ENCODE data around the gene SMARCD3. TPM values are rescaled to one million over a fixed set of nuclear protein-coding genes. Genes with fewer than 3 reads are reported as not detected.
A peak's percentile ranks its signal among the peaks of the same experiment; 100 is the strongest.

Gene SMARCD3
- total and polyA plus RNA-seq, 2 of the 13 experiments (the other 11 are each of a cell fraction or from before 2014, with no cell fraction given), result 0.20 to 0.62 TPM

- no peaks in the 10 kb centered on the region for H3K4me1 ChIP-seq (ENCODE audit: insufficient read depth, low read length)
- intact Hi-C loops (cut with micrococcal nuclease; ENCODE audit: unreplicated experiment), result no loop called here
- in situ Hi-C loops (cut with HindIII; ENCODE audit: extremely low pct_ligation_motif_present, low pct_unique_long_range_greater_than_20kb), result no loop called here
- no peaks in the 10 kb centered on the region for H3K79me2 ChIP-seq (ENCODE audit: insufficient read depth, low read length)
- ChIA-PET POLR2A (no interaction called here), CTCF (ENCODE audit: low intra/inter-chr PET ratio, low total read pairs) (no interaction called here)
- ATAC-seq (no peak), DNase-seq (ENCODE audit: low spot score) (no peak), FAIRE-seq (no peak)
- no peak overlapping the region for H2AFZ ChIP-seq (ENCODE audit: low read length)
- H3K9me3 ChIP-seq (ENCODE audit: low read length), result no peaks in the 10 kb centered on the region
- 83% methylated on average over 5 of the region's 5 CpGs for WGBS (ENCODE audit: low lambda C conversion rate)
- H3K4me2 ChIP-seq (ENCODE audit: low read depth, low read length), result no peak overlapping the region
- no peak overlapping the region for H3K9ac ChIP-seq (ENCODE audit: insufficient read depth, low read depth, low read length)
- BruUV-seq (replicated peaks), result TSS peak; percentile 23
- no peak overlapping the region for H3K4me3 ChIP-seq (replicated peaks in 1 of 3; ENCODE audit: insufficient read depth in 1 of 3, low read depth in 2 of 3, low read length in 3 of 3)
- H3K27ac ChIP-seq (ENCODE audit: extremely low read length, insufficient read depth, low read length), result no peak overlapping the region
- H4K20me1 ChIP-seq (ENCODE audit: insufficient read depth, low read length), result no peaks in the 10 kb centered on the region
- H3K36me3 ChIP-seq (replicated peaks in 1 of 2; ENCODE audit: control insufficient read depth in 1 of 2, insufficient read depth in 2 of 2, low read length in 2 of 2), result peaks cover 15 to 41% of the 10 kb centered on the region in 2 experiments; a peak in 4 of 5 replicates
- TF ChIP-seq ATF7-NPFF (CRISPR knock-in tag; IDR thresholded peaks at IDR 0.05; ENCODE audit: low read depth), result no peak
- no peak for TF ChIP-seq ZNF124 (CRISPR knock-in tag; IDR thresholded peaks at IDR 0.05)
- TF ChIP-seq SMYD3 (CRISPR knock-in tag; IDR thresholded peaks at IDR 0.05), result no peak
- TF ChIP-seq ZNF30 (CRISPR knock-in tag; IDR thresholded peaks at IDR 0.05), result no peak
- TF ChIP-seq SETDB1 (CRISPR knock-in tag; IDR thresholded peaks at IDR 0.05; ENCODE audit: borderline replicate concordance), result no peak
- TF ChIP-seq, protein P1, sequence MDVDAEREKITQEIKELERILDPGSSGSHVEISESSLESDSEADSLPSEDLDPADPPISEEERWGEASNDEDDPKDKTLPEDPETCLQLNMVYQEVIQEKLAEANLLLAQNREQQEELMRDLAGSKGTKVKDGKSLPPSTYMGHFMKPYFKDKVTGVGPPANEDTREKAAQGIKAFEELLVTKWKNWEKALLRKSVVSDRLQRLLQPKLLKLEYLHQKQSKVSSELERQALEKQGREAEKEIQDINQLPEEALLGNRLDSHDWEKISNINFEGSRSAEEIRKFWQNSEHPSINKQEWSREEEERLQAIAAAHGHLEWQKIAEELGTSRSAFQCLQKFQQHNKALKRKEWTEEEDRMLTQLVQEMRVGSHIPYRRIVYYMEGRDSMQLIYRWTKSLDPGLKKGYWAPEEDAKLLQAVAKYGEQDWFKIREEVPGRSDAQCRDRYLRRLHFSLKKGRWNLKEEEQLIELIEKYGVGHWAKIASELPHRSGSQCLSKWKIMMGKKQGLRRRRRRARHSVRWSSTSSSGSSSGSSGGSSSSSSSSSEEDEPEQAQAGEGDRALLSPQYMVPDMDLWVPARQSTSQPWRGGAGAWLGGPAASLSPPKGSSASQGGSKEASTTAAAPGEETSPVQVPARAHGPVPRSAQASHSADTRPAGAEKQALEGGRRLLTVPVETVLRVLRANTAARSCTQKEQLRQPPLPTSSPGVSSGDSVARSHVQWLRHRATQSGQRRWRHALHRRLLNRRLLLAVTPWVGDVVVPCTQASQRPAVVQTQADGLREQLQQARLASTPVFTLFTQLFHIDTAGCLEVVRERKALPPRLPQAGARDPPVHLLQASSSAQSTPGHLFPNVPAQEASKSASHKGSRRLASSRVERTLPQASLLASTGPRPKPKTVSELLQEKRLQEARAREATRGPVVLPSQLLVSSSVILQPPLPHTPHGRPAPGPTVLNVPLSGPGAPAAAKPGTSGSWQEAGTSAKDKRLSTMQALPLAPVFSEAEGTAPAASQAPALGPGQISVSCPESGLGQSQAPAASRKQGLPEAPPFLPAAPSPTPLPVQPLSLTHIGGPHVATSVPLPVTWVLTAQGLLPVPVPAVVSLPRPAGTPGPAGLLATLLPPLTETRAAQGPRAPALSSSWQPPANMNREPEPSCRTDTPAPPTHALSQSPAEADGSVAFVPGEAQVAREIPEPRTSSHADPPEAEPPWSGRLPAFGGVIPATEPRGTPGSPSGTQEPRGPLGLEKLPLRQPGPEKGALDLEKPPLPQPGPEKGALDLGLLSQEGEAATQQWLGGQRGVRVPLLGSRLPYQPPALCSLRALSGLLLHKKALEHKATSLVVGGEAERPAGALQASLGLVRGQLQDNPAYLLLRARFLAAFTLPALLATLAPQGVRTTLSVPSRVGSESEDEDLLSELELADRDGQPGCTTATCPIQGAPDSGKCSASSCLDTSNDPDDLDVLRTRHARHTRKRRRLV (CRISPR knock-in tag; IDR thresholded peaks at IDR 0.05), result no peak
- no peak for TF ChIP-seq PPARG (CRISPR knock-in tag; conservative IDR thresholded peaks at IDR 0.05)
- TF ChIP-seq ZNF549 (CRISPR knock-in tag; IDR thresholded peaks at IDR 0.05), result no peak
- TF ChIP-seq ZSCAN9 (CRISPR knock-in tag; IDR thresholded peaks at IDR 0.05; ENCODE audit: borderline replicate concordance), result no peak
- no peak for TF ChIP-seq GPBP1L1 (CRISPR knock-in tag; IDR thresholded peaks at IDR 0.05)
- TF ChIP-seq ZEB1 (IDR thresholded peaks at IDR 0.05; ENCODE audit: insufficient replicate concordance, low read depth), result no peak
- TF ChIP-seq ZNF33A (CRISPR knock-in tag; IDR thresholded peaks at IDR 0.05; ENCODE audit: borderline replicate concordance), result no peak
- TF ChIP-seq NFE2 (CRISPR knock-in tag; IDR thresholded peaks at IDR 0.05), result no peak
- TF ChIP-seq CHCHD3 (CRISPR knock-in tag; IDR thresholded peaks at IDR 0.05), result no peak
- peaks cover 0 to 10% of the 10 kb centered on the region in 2 experiments; a peak in 3 of 5 replicates for H3K27me3 ChIP-seq (ENCODE audit: control insufficient read depth in 1 of 2, insufficient read depth in 2 of 2, low read length in 2 of 2)
Measured at GRCh38 chr7:151212626-151213025, 35.9 kb downstream of the SMARCD3 start.

All from HepG2 (cell line).